ENCODE results near the gene CENATAC.

DNA sequence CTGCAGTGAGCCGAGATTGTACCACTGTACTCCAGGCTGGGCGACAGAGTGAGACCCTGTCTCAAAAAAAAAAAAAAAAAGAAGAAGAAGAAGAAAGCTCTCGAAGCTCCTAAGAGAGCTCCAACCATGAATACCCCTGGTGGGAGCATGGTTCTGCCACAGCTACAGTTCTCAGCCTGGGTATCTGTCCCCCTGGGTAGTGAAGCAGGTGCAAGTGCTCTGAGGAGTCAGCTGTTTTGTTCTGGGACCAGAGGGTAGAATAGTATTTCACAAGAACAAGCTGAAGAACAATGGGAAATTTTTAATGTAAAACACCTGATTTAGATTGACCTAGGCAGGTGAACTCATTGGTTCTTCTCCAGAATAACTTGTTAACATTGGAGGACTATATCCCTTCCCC, 63.3 kb downstream of the CENATAC start:
- TF ChIP-seq, protein P1, sequence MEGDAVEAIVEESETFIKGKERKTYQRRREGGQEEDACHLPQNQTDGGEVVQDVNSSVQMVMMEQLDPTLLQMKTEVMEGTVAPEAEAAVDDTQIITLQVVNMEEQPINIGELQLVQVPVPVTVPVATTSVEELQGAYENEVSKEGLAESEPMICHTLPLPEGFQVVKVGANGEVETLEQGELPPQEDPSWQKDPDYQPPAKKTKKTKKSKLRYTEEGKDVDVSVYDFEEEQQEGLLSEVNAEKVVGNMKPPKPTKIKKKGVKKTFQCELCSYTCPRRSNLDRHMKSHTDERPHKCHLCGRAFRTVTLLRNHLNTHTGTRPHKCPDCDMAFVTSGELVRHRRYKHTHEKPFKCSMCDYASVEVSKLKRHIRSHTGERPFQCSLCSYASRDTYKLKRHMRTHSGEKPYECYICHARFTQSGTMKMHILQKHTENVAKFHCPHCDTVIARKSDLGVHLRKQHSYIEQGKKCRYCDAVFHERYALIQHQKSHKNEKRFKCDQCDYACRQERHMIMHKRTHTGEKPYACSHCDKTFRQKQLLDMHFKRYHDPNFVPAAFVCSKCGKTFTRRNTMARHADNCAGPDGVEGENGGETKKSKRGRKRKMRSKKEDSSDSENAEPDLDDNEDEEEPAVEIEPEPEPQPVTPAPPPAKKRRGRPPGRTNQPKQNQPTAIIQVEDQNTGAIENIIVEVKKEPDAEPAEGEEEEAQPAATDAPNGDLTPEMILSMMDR (conservative IDR thresholded peaks at IDR 0.05 in 1 of 2, IDR thresholded peaks at IDR 0.05 in 1 of 2; ENCODE audit: low read depth in 1 of 2, low read length in 2 of 2), result no peak
- no peak for TF ChIP-seq EZH2 (IDR thresholded peaks at IDR 0.05; ENCODE audit: low read length, missing control alignments)
